ENCODE results near the gene EFNA5.
"Not testable (repeated sequence)": the region's sequence is repeated elsewhere in the genome, so short reads cannot be mapped to it uniquely, and the experiment has no call there.

Gene EFNA5

GRCh38 chr5:107365320-107366109 lies 305.2 kb downstream of the EFNA5 start:
- no peak for DNase-seq (ENCODE audit: low read depth)

GRCh38 chr5:107364443-107365319 lies 306.1 kb downstream of the EFNA5 start:
- DNase-seq (ENCODE audit: low read depth) = no peak

GRCh38 chr5:107363768-107364167 lies 307.0 kb downstream of the EFNA5 start:
- DNase-seq (ENCODE audit: low read depth) = no peak

GRCh38 chr5:107361945-107362344 lies 308.8 kb downstream of the EFNA5 start:
- DNase-seq (ENCODE audit: low read depth) = no peak

- DNase-seq (ENCODE audit: low read depth) = no peak
These were observed 310.9 kb downstream of the EFNA5 start for GRCh38 chr5:107359916-107360234.

GRCh38 chr5:107359033-107359915 lies 311.5 kb downstream of the EFNA5 start:
- DNase-seq (ENCODE audit: low read depth) = no peak

- DNase-seq (ENCODE audit: low read depth) = no peak
These were observed 313.8 kb downstream of the EFNA5 start for GRCh38 chr5:107356891-107357290.

GRCh38 chr5:107352576-107352975 lies 318.2 kb downstream of the EFNA5 start:
- DNase-seq (ENCODE audit: low read depth) = no peak

GRCh38 chr5:107346580-107346979 lies 324.2 kb downstream of the EFNA5 start:
- DNase-seq (ENCODE audit: low read depth) = not testable (repeated sequence)

- no peak for DNase-seq (ENCODE audit: low read depth)
These were observed 328.4 kb downstream of the EFNA5 start for GRCh38 chr5:107342371-107342770.

GRCh38 chr5:107341376-107342084 lies 329.2 kb downstream of the EFNA5 start:
- DNase-seq (ENCODE audit: low read depth) = no peak

- no peak for DNase-seq (ENCODE audit: low read depth)
These were observed 330.1 kb downstream of the EFNA5 start for GRCh38 chr5:107340631-107341030.

- no peak for DNase-seq (ENCODE audit: low read depth)
These were observed 332.4 kb downstream of the EFNA5 start for GRCh38 chr5:107338335-107338734.

GRCh38 chr5:107337281-107337680 lies 333.5 kb downstream of the EFNA5 start:
- no peak for DNase-seq (ENCODE audit: low read depth)

- no peak for DNase-seq (ENCODE audit: low read depth)
These were observed 338.9 kb downstream of the EFNA5 start for GRCh38 chr5:107331882-107332281.

- DNase-seq (ENCODE audit: low read depth) = no peak
These were observed 339.4 kb downstream of the EFNA5 start for GRCh38 chr5:107331312-107331711.

- DNase-seq (ENCODE audit: low read depth) = no peak
These were observed 339.8 kb downstream of the EFNA5 start for GRCh38 chr5:107330903-107331302.

- DNase-seq (ENCODE audit: low read depth) = no peak
These were observed 340.9 kb downstream of the EFNA5 start for GRCh38 chr5:107329850-107330249.
